HG03439 (cell line): ENCODE data around the gene MUC2.

ENCODE experiments used
- ATAC-seq: cut with Tn5 transposase; IDR thresholded peaks from one replicate; pipeline ENCODE4 v1.9.1; 2021; ENCODE audit warnings: mild to moderate bottlenecking, moderate library complexity; ENCODE audit not compliant: unreplicated experiment

The MUC2 gene

GRCh38 chr11:1074244-1075221, at the start of gene MUC2:
Gene MUC2, plus strand, starts transcription at chr11:1074874.
- ATAC-seq: no peak

DNA sequence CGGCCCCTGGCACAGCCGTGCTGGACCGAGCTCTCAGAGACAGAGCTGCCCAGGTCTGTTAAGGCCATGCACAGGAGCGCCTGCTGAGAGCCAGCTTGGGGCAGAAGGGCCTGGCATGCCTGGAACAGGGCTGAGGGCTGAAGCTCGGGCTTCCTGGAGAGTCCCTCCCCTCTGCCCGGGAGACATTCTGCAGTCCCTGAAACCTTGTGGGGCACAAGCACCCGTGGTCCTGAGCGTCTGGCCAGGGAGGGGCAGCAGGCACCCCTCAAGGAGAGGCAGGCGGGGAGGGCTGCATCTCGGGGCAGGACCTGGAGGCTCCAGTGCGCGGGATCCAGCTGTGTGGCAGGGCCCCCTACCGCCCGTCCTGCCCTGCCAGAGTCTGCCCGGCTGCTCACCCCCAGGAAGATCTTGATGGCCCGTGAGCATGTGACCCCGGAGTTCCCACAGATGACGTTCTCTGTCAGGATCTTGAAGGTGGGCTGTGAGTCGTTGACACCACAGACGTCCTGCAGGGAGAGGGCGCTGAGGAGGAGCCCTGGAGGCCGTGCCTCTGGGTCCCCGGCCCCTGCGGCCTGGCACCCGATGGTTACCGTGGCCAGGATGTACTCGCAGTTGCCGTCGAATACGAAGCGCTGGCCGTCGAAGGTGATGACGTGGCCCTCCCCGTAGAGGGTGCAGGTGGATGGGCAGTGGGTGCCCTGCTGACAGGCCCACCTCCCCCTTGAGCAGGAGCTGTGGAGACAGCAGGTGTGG, 49.1 kb upstream of the MUC2 start:
- no peak for ATAC-seq

DNA sequence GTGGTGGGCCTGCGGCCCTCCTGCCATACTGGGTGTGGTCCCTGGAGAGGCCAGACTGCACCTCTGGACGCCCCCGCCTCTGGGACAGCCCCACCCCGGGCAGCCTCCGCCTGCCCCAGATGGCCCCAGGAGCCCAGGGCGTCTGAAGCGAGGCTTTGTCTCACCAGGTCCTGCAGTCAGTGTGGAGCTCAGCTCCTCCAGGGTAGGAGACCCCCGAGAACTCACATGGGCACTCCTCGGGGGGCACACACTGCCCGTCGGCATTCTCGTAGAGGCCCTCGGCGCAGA, 48.6 kb upstream of the MUC2 start:
- ATAC-seq: no peak

GRCh38 chr11:1026641-1027482, 47.8 kb upstream of the MUC2 start:
- ATAC-seq: no peak

- no peak for ATAC-seq
Measured at GRCh38 chr11:1027483-1028290, 47.0 kb upstream of the MUC2 start.

DNA sequence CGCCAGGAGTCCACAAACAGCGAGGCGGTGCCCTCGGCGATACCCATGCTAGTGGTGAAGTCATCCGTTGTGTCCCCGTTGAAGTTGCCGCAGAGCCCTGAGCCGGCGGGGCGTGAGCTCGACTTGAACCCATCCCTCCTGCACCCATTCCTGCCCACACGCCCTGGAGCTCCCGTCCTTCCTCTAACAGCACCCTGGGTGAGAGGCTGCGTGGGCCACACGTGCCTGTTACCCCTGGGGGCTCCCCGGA, 46.5 kb upstream of the MUC2 start:
- no peak for ATAC-seq

DNA sequence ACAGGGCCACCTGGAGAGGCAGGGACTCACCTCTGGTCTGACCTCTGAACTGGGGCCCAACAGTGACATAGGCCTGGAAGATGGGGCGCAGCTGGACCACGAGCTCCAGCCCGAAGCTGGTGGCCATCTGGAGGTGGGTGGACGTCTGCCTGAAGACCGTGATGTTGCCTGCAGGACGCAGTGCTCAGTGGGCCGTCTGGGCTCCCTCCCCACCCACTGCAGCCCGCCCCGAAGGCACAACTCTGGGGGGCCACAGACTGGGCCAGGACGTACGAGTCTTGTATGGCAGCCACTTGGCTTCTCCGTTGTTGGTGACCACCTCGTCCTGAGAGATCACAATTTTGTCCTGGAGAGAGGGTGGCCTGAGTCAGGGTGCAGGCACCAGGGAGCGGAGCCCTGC, 46.1 kb upstream of the MUC2 start:
- no peak for ATAC-seq

DNA sequence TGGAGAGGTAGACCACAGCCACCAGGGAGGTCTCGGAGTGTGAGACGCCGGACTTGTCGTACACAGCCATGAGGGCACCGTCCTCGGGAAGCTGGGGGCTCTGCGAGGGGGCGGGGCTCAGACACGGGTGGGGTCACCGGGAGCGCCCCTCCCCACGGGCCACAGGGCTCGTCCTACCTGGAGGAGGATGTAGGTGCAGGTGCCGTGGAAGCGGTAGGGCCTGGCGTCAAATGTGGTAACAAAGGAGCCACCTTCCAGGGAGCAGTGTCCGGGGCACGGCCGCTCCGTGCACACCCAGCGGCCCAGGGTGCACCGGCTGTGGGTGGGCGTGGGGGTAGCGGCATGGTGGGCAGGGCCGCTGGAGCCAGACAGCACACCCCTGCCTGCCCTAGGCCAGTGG, 45.6 kb upstream of the MUC2 start:
- ATAC-seq: no peak

- no peak for ATAC-seq
Measured at GRCh38 chr11:1029654-1030053, 45.0 kb upstream of the MUC2 start.

DNA sequence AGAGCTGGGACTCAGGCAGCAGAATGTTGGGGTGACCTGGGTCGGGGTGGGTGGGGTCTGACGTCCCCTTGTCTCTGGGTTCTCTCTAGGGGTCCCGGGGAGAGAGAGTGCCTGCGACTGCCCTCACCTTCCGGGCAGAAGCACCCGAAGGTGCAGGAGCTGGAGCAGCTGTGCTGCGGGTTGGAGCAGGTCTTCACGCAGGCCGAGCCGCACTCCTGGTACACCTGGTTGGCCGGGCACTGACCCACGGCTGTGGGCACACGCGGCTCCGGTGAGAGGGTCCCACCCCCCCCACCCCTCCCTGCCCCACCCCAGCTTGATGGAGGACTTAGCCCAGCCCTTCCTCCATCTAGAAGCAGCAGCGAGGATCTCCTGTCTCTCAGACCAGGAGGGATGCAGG, 44.6 kb upstream of the MUC2 start:
- ATAC-seq: no peak

DNA sequence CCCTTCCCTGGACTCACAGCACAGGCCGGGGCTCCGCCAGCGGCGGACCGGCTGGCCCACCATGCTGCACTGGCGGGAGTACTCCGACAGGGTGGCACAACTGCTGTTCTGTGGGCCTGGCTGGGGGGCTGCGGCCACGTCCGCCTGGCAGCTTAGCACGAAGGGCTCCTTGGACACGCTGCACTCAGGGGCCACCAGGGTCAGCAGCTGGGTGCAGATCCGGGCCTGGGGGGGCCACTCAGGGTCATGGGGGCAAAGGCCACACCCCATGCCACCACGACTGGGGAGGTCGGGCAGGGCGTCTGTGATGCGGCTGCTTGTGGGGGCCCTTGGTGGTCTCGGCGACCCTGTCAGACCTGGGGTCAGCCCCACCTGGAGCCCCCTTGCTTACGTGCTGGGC, 44.1 kb upstream of the MUC2 start:
- ATAC-seq: no peak

DNA sequence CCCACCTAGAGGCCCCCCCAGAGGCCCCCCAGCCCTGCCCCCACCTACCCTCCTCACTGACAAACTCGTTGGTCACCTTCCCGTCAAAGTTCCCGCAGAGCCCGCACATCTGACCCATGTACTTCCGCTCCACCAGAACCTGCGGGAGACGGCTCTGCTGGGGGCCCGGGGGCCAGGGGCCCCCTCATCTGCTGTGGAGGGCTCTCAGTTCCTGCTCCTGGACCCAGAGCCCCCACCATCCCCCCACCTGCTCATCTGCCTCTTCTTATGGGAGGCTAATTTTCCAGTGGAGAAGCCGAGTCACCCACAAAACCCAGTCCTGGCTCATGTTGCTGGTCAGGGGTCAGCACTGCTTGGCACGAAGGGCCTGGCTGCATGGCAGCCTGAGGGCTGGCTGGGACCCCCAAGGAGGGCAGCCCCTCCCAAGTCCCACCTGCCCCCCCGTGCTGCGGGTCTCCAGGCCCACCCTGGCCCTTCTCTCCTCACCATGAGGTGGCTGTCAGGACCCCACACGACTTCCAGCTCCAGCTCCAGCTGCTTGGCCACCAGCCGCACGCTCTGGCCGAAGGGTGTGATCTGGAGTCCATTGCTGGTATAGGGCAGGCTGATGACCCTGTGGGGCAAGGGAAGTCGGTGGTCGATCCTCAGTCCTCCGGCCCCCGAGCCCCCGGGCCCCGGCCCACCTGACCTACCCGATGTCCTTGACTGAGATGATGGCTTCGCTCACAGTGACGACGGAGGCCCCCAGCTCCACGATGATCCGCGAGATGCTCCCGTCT, 43.4 kb upstream of the MUC2 start:
- no peak for ATAC-seq

GRCh38 chr11:1032310-1032891, 42.3 kb upstream of the MUC2 start:
- ATAC-seq: no peak

DNA sequence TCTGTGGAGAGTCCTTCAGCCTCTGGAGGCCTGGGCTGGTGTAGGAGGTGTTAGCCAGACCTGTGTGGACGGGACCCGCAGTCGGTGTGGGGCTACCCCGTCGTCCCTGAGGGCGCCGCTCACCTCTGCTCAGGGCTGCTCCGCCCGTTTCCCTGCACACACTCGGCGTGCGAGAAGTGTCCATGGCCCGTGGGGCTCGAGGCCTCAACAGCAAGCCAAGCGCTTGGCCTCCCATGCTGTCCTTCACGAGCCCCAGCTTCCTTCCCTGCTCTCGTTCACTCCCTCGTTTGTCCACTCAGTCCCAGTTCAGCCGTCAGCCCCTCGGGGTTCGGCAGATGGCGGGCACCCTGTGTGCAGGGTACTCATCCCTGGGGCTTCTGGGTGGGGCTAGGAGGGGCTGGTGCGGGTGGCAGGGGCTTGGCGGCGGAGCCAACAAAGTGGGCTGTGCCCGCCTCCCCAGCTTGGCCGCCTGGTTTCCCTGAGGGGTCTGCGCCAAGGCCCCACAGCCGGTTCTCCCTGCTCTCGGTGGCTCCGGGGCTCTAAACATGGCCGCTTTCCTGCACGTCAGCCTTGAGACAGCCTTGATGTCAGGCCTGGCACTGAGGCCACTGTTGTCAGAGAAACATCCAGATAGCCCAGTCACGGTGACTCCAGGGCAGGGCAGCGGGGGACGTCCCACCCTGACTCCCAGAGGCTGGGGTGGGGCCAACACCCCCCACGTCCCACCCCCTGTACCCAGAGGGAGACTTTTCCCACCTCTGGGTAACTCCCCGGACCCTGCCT, 41.5 kb upstream of the MUC2 start:
- no peak for ATAC-seq

- no peak for ATAC-seq
Measured at GRCh38 chr11:1034001-1034400, 40.7 kb upstream of the MUC2 start.

GRCh38 chr11:1034456-1035295, 40.0 kb upstream of the MUC2 start:
- ATAC-seq: no peak

DNA sequence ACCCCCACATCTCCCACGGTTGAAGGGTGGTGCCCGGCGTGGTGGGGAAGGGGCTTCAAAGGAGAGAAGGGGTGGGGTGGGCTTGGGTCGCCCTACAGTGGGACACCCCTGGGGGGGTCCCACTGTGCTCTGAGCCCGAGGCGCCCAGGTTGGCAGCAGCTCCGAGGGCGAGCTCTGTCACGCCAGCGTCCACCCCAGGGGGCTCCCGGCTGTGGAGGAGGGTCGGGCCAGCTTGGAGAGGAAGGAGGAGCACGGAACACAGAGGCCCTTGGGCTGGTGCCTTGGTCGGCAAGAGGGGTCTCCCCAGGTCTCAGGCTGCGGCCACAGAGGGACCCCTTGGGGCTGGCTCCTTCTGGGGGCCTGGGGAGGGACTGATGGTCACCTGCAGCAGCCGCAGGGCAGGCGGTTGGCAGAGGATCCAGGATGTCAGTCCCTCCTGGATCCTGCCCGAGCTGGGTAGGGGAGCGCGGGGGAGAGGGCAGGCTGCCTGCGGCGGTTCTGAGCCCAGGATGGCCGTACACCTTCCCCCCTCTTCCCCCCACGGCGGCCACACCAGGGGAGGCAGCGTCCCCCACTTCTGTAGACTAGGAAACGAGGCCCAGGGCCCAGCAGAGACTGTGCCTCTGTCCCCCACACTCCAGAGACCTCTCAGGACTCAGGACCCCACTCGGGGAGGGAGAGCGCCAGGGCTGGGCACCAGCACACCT, 38.9 kb upstream of the MUC2 start:
- no peak for ATAC-seq
